ENCODE data around the gene KIF1B. TPM values are rescaled to one million over a fixed set of nuclear protein-coding genes. Genes with fewer than 3 reads are reported as not detected.
A peak's percentile ranks its signal among the peaks of the same experiment; 100 is the strongest.

The KIF1B gene
- total RNA-seq, 1 donor from 2014 or later, result 7.2 TPM

DNA sequence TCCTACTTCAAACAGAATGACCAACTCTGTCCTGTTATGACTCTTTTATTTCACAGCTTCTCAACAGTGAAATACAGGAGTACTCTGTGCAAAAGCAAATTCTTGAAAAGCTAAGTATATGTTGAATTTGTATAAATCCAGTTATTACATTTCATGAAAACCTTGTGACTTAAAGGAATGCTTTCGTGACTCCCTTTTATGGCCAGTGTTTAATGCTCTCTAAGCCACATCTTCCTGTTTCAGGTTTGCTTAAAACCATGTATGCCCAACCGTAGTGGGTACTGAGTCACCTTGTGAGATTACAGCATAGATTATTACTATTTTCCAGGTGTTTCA lies 40.2 kb upstream of the KIF1B start:
- Mint-ChIP-seq H3K4me1 (peaks cover 4% of the 10 kb centered on the region), H3K27ac (no peak overlapping the region), H3K27me3 (no peaks in the 10 kb centered on the region), H3K9me3 (peaks cover 4% of the 10 kb centered on the region), H3K36me3 (ENCODE audit: low read depth) (peaks cover 76% of the 10 kb centered on the region), H3K4me3 (no peak overlapping the region)
- TF ChIP-seq, protein P1, sequence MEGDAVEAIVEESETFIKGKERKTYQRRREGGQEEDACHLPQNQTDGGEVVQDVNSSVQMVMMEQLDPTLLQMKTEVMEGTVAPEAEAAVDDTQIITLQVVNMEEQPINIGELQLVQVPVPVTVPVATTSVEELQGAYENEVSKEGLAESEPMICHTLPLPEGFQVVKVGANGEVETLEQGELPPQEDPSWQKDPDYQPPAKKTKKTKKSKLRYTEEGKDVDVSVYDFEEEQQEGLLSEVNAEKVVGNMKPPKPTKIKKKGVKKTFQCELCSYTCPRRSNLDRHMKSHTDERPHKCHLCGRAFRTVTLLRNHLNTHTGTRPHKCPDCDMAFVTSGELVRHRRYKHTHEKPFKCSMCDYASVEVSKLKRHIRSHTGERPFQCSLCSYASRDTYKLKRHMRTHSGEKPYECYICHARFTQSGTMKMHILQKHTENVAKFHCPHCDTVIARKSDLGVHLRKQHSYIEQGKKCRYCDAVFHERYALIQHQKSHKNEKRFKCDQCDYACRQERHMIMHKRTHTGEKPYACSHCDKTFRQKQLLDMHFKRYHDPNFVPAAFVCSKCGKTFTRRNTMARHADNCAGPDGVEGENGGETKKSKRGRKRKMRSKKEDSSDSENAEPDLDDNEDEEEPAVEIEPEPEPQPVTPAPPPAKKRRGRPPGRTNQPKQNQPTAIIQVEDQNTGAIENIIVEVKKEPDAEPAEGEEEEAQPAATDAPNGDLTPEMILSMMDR (IDR thresholded peaks at IDR 0.05), result no peak
- intact Hi-C loops (cut with micrococcal nuclease), result no loop called here
- ChIA-PET CTCF (no interaction called here), POLR2A (no interaction called here)
- no peak for ATAC-seq (ENCODE audit: low read depth)
- DNase-seq, result no peak

DNA sequence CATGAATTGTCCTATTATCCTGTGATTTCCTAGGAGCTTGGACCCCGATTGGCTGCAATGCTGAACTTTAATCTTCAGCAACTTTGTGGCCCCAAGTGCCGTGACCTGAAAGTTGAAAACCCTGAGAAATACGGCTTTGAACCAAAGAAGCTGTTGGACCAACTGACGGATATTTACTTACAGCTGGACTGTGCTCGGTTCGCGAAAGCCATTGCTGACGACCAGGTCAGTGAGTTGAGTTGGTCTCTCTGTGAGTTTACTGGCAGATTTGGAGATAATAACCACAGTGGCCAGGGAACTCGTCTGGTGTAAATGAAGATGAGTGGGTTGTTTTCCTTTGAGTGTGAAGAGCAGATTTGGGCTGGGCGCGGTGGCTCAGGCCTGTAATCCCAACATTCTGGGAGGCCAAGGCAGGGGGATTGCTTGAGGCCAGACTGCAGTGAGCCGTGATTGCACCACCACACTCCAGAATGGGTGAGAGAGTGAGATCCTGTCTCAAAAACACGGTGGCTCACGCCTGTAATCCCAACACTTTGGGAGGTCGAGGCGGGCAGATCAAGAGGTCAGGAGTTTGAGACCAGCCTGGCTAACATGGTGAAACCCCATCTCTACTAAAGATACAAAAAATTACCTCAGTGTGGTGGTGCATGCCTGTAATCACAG lies 39.1 kb upstream of the KIF1B start:
- ChIA-PET POLR2A (no interaction called here), CTCF (no interaction called here)
- Mint-ChIP-seq H3K27ac (no peak overlapping the region), H3K9me3 (peaks cover 12% of the 10 kb centered on the region), H3K4me3 (no peak overlapping the region), H3K27me3 (no peaks in the 10 kb centered on the region), H3K36me3 (ENCODE audit: low read depth) (peaks cover 73% of the 10 kb centered on the region), H3K4me1 (peaks cover 4% of the 10 kb centered on the region)
- TF ChIP-seq, protein P1 (IDR thresholded peaks at IDR 0.05), result no peak
- intact Hi-C loops (cut with micrococcal nuclease), result no loop called here
- ATAC-seq (ENCODE audit: low read depth), result no peak
- no peak for DNase-seq

DNA sequence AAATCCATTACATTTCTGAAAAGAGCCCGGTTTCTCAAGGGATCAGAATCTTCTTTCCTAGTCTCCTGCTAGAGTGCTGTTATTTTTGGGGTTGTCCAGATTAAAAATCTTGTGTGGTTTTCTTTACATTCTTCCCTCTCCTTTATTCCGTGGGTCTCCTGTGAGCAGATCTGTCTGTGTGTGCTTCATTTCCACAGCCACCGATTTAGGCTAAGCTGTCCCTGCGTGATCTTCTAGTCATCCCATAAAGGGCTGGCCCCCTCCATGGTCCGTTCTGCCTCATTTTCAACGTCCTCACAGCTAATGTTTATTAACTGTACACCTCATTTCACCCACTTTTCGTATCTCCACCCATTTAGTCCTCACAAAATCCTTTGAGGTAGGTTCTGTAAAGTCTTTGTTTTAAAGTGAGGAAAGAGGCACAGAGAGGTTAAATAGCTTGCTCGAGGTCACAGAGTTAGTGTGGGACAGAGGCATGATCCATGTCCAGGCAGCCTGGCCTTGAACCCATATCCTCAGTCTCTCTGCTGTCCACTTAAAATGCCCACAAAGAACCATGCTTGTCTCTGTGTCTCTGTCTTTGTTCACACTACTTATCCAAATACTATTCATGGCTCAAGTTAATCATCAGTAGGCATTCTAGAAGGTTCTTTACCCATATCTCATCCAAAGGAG lies 38.2 kb upstream of the KIF1B start:
- peaks cover 71% of the 10 kb centered on the region for H3K36me3 Mint-ChIP-seq (ENCODE audit: low read depth)
- H3K9me3 Mint-ChIP-seq, result peaks cover 12% of the 10 kb centered on the region
- ChIA-PET CTCF (no interaction called here), POLR2A (no interaction called here)
- DNase-seq, result no peak
- TF ChIP-seq, protein P1 (IDR thresholded peaks at IDR 0.05), result no peak
- no peaks in the 10 kb centered on the region for H3K27me3 Mint-ChIP-seq
- no peak for ATAC-seq (ENCODE audit: low read depth)
- intact Hi-C loops (cut with micrococcal nuclease), result no loop called here
- no peak overlapping the region for H3K27ac Mint-ChIP-seq
- H3K4me1 Mint-ChIP-seq, result peaks cover 4% of the 10 kb centered on the region
- no peak overlapping the region for H3K4me3 Mint-ChIP-seq

DNA sequence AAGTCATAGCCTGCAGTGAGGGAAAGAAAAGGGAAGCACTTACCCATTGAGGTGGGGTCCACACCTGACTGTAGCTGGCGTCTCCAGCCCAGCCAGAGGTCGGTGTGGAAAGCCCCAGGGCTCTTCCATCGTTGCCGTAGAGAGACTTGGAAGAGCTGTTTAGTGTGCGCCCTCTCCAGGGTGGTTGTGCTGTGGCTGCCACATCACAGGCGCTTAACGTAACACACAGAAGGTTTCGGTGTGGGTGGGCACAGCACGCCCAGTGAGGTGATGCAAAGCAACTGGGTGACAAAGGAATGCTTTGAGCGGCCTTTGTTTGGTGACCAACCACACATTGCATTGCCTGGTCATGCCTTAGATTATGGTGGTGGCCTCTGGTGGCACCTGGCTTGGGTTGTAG lies 36.8 kb upstream of the KIF1B start:
- H3K36me3 Mint-ChIP-seq (ENCODE audit: low read depth), result peaks cover 70% of the 10 kb centered on the region
- ChIA-PET POLR2A (no interaction called here), CTCF (no interaction called here)
- intact Hi-C loops (cut with micrococcal nuclease), result no loop called here
- H3K27ac Mint-ChIP-seq, result peak overlapping the region; percentile 24
- H3K4me1 Mint-ChIP-seq, result peaks cover 4% of the 10 kb centered on the region
- ATAC-seq (ENCODE audit: low read depth), result peak; percentile 37
- DNase-seq, result no peak
- TF ChIP-seq, protein P1 (IDR thresholded peaks at IDR 0.05), result no peak
- no peaks in the 10 kb centered on the region for H3K27me3 Mint-ChIP-seq
- H3K9me3 Mint-ChIP-seq, result peaks cover 12% of the 10 kb centered on the region
- no peak overlapping the region for H3K4me3 Mint-ChIP-seq

DNA sequence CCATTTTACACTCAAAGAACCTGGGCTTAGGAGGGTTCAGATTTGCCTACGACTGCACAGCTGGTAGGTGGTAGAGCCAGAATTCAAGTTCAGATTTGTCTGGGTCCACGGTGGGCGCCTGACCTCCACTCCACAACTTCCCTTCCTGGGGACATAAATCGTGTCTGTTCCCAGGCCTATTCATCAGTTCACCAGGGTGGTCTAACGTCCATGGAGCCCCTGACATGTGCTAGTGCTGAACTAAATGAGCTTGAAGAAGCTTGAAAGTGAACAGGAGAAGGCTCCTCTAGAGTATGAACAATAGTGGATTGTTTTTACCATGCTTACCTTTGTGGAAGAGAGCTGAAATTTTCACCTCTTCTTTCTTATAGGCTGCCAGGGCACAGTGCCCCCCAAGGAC lies 32.5 kb upstream of the KIF1B start:
- Mint-ChIP-seq H3K4me1 (no peaks in the 10 kb centered on the region), H3K4me3 (no peak overlapping the region), H3K36me3 (ENCODE audit: low read depth) (peaks cover 60% of the 10 kb centered on the region), H3K27me3 (no peaks in the 10 kb centered on the region), H3K27ac (no peak overlapping the region), H3K9me3 (peaks cover 12% of the 10 kb centered on the region)
- DNase-seq, result no peak
- intact Hi-C loops (cut with micrococcal nuclease), result no loop called here
- no peak for ATAC-seq (ENCODE audit: low read depth)
- CTCF ChIA-PET, result interaction anchor here (0.6 kb wide), 1 partner anchor 36 kb away, joined by 3 read pairs; no protein-coding TSS in a partner anchor
- POLR2A ChIA-PET, result no interaction called here
- TF ChIP-seq, protein P1 (IDR thresholded peaks at IDR 0.05), result no peak

Measured in activated B cell treated with CpG ODN at 0.5 μM for 24 hours (primary cell).